Measurements from ENCODE around the gene RSPH6A.

RSPH6A gene

DNA sequence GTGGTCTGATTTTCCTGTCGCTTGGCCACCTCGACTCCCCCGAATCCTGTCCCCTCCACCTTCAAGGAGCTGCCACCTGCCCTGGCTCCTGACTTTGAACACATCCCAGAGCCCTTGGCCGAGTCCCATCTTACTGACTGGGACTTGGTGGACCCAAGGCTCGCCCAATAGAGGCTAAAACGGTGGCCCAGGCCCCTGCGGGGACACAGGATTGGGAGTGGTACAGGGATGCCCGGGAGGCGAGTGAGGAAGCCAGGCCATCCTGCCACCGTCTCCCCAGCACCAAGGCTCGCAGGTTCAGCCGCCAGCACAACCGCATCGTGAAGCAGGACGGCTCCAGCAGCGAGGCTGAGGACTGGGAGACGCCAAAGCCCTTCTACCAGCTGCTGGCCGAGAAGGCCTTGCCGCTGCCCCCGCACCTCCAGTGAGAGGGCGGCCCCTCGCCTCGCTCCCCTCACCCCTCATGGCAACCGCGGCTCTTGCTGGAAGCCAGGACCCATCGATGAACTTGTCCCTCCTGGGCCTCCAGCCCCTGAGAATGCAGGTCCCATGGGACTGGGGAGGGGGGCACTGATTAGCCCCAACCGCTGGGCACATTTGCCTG, 51.3 kb downstream of the RSPH6A start:
- H4K5ac ChIP-seq (ENCODE audit: low read length): no peak overlapping the region
- H3K4me3 ChIP-seq (ENCODE audit: low read length): no peak overlapping the region
- H3K79me2 ChIP-seq (ENCODE audit: control insufficient read depth, insufficient read depth, low read length): no peaks in the 10 kb centered on the region
- no peak overlapping the region for H3K9ac ChIP-seq (ENCODE audit: low read length)
- no peak overlapping the region for H2BK120ac ChIP-seq (ENCODE audit: low read depth, low read length)
- peaks cover 10% of the 10 kb centered on the region for H3K4me1 ChIP-seq (ENCODE audit: control insufficient read depth, low read depth, low read length)
- no peak overlapping the region for H2AK5ac ChIP-seq (ENCODE audit: low read length)
- H2BK5ac ChIP-seq (ENCODE audit: low read length): no peak overlapping the region
- H2BK15ac ChIP-seq (replicated peaks; ENCODE audit: low read depth): no peak overlapping the region
- no peak overlapping the region for H3K18ac ChIP-seq (ENCODE audit: low read length)
- no peak overlapping the region for H3K23ac ChIP-seq (ENCODE audit: low read length)
- H3K27me3 ChIP-seq (ENCODE audit: insufficient read depth, low read length, poor library complexity): no peaks in the 10 kb centered on the region
- WGBS (ENCODE audit: extremely low coverage, insufficient coverage, low lambda C conversion rate): no CpG with 5 or more reads among the region's 27 CpGs
- H3K56ac ChIP-seq (ENCODE audit: low read length): peak overlapping the region; percentile 70
- H3K36me3 ChIP-seq (ENCODE audit: control insufficient read depth, insufficient read depth, low read length): no peaks in the 10 kb centered on the region
- H3K27ac ChIP-seq (ENCODE audit: low read depth, low read length): no peak overlapping the region
- no peaks in the 10 kb centered on the region for H3K79me1 ChIP-seq (ENCODE audit: low read length)
- H3K4me2 ChIP-seq (ENCODE audit: low read length): no peak overlapping the region
- no peak overlapping the region for H3K4ac ChIP-seq (ENCODE audit: low read depth, low read length)
- DNase-seq: no peak
- no peak overlapping the region for H4K8ac ChIP-seq (ENCODE audit: low read depth, low read length)

GRCh38 chr19:45762870-45763631, 52.1 kb downstream of the RSPH6A start:
- H3K27ac ChIP-seq (ENCODE audit: low read depth, low read length): no peak overlapping the region
- H3K79me1 ChIP-seq (ENCODE audit: low read length): no peaks in the 10 kb centered on the region
- H3K27me3 ChIP-seq (ENCODE audit: insufficient read depth, low read length, poor library complexity): no peaks in the 10 kb centered on the region
- no peak overlapping the region for H3K4me3 ChIP-seq (ENCODE audit: low read length)
- H3K18ac ChIP-seq (ENCODE audit: low read length): no peak overlapping the region
- H4K8ac ChIP-seq (ENCODE audit: low read depth, low read length): no peak overlapping the region
- H2BK5ac ChIP-seq (ENCODE audit: low read length): no peak overlapping the region
- no peak overlapping the region for H3K4ac ChIP-seq (ENCODE audit: low read depth, low read length)
- no peak overlapping the region for H4K5ac ChIP-seq (ENCODE audit: low read length)
- H3K36me3 ChIP-seq (ENCODE audit: control insufficient read depth, insufficient read depth, low read length): no peaks in the 10 kb centered on the region
- no peaks in the 10 kb centered on the region for H3K79me2 ChIP-seq (ENCODE audit: control insufficient read depth, insufficient read depth, low read length)
- no peak overlapping the region for H3K4me2 ChIP-seq (ENCODE audit: low read length)
- no peak overlapping the region for H2BK120ac ChIP-seq (ENCODE audit: low read depth, low read length)
- H3K23ac ChIP-seq (ENCODE audit: low read length): no peak overlapping the region
- H3K4me1 ChIP-seq (ENCODE audit: control insufficient read depth, low read depth, low read length): peaks cover 10% of the 10 kb centered on the region
- DNase-seq: no peak
- no peak overlapping the region for H3K9ac ChIP-seq (ENCODE audit: low read length)
- H2AK5ac ChIP-seq (ENCODE audit: low read length): no peak overlapping the region
- no CpG with 5 or more reads among the region's 15 CpGs for WGBS (ENCODE audit: extremely low coverage, insufficient coverage, low lambda C conversion rate)
- no peak overlapping the region for H2BK15ac ChIP-seq (replicated peaks; ENCODE audit: low read depth)
- no peak overlapping the region for H3K56ac ChIP-seq (ENCODE audit: low read length)

GRCh38 chr19:45761714-45762113, 53.4 kb downstream of the RSPH6A start:
- Histone ChIP-seq H3K4me2 (ENCODE audit: low read length) (no peak overlapping the region), H3K56ac (ENCODE audit: low read length) (peak overlapping the region; percentile 62), H3K4ac (ENCODE audit: low read depth, low read length) (no peak overlapping the region), H3K27ac (ENCODE audit: low read depth, low read length) (no peak overlapping the region), H3K4me3 (ENCODE audit: low read length) (no peak overlapping the region), H2BK120ac (ENCODE audit: low read depth, low read length) (no peak overlapping the region), H2AK5ac (ENCODE audit: low read length) (no peak overlapping the region), H4K8ac (ENCODE audit: low read depth, low read length) (no peak overlapping the region), H2BK5ac (ENCODE audit: low read length) (peak overlapping the region; percentile 59), H3K9ac (ENCODE audit: low read length) (no peak overlapping the region), H3K79me1 (ENCODE audit: low read length) (no peaks in the 10 kb centered on the region), H3K18ac (ENCODE audit: low read length) (peak overlapping the region; percentile 3), H3K4me1 (ENCODE audit: control insufficient read depth, low read depth, low read length) (peaks cover 8% of the 10 kb centered on the region), H3K79me2 (ENCODE audit: control insufficient read depth, insufficient read depth, low read length) (no peaks in the 10 kb centered on the region), H3K23ac (ENCODE audit: low read length) (no peak overlapping the region), H4K5ac (ENCODE audit: low read length) (no peak overlapping the region), H2BK15ac (replicated peaks; ENCODE audit: low read depth) (no peak overlapping the region), H3K36me3 (ENCODE audit: control insufficient read depth, insufficient read depth, low read length) (no peaks in the 10 kb centered on the region), H3K27me3 (ENCODE audit: insufficient read depth, low read length, poor library complexity) (no peaks in the 10 kb centered on the region)
- peak; percentile 72 for DNase-seq
- no CpG with 5 or more reads among the region's 17 CpGs for WGBS (ENCODE audit: extremely low coverage, insufficient coverage, low lambda C conversion rate)

DNA sequence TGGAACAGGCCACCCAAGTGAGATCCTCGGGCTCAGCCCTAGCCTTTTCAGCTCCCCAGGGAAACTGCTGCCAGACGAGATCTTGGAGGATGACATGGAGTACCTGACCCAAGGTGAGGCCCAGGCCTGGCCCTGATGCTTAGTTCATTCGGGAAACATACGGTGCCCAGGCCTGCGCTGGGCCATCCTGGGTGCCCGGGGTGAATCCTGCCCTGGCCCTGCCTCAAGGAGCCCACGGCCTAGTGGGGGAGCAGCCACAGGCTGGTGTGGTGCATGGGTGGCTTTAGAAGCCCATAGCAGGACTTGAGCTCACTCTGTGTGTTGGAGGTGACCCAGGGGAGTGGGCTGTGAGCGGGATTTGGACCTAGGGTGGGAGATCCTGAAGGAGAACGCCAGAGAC, 56.2 kb downstream of the RSPH6A start:
- Histone ChIP-seq H3K27me3 (ENCODE audit: insufficient read depth, low read length, poor library complexity) (no peaks in the 10 kb centered on the region), H4K8ac (ENCODE audit: low read depth, low read length) (no peak overlapping the region), H3K56ac (ENCODE audit: low read length) (no peak overlapping the region), H3K23ac (ENCODE audit: low read length) (no peak overlapping the region), H3K36me3 (ENCODE audit: control insufficient read depth, insufficient read depth, low read length) (no peaks in the 10 kb centered on the region), H3K4me2 (ENCODE audit: low read length) (no peak overlapping the region), H3K79me2 (ENCODE audit: control insufficient read depth, insufficient read depth, low read length) (no peaks in the 10 kb centered on the region), H2AK5ac (ENCODE audit: low read length) (no peak overlapping the region), H3K18ac (ENCODE audit: low read length) (no peak overlapping the region), H3K4me3 (ENCODE audit: low read length) (no peak overlapping the region), H4K5ac (ENCODE audit: low read length) (no peak overlapping the region), H3K79me1 (ENCODE audit: low read length) (no peaks in the 10 kb centered on the region), H2BK5ac (ENCODE audit: low read length) (no peak overlapping the region), H3K27ac (ENCODE audit: low read depth, low read length) (no peak overlapping the region), H2BK120ac (ENCODE audit: low read depth, low read length) (no peak overlapping the region), H3K4ac (ENCODE audit: low read depth, low read length) (no peak overlapping the region), H3K4me1 (ENCODE audit: control insufficient read depth, low read depth, low read length) (peaks cover 2% of the 10 kb centered on the region), H2BK15ac (replicated peaks; ENCODE audit: low read depth) (no peak overlapping the region), H3K9ac (ENCODE audit: low read length) (no peak overlapping the region)
- no peak for DNase-seq
- no CpG with 5 or more reads among the region's 9 CpGs for WGBS (ENCODE audit: extremely low coverage, insufficient coverage, low lambda C conversion rate)

GRCh38 chr19:45757695-45758094, 57.4 kb downstream of the RSPH6A start:
- DNase-seq: no peak
- Histone ChIP-seq H3K4ac (ENCODE audit: low read depth, low read length) (no peak overlapping the region), H4K5ac (ENCODE audit: low read length) (no peak overlapping the region), H3K4me2 (ENCODE audit: low read length) (no peak overlapping the region), H3K4me1 (ENCODE audit: control insufficient read depth, low read depth, low read length) (peaks cover 2% of the 10 kb centered on the region), H3K9ac (ENCODE audit: low read length) (no peak overlapping the region), H2BK15ac (replicated peaks; ENCODE audit: low read depth) (no peak overlapping the region), H3K27me3 (ENCODE audit: insufficient read depth, low read length, poor library complexity) (no peaks in the 10 kb centered on the region), H3K23ac (ENCODE audit: low read length) (no peak overlapping the region), H3K36me3 (ENCODE audit: control insufficient read depth, insufficient read depth, low read length) (no peaks in the 10 kb centered on the region), H3K27ac (ENCODE audit: low read depth, low read length) (no peak overlapping the region), H3K18ac (ENCODE audit: low read length) (no peak overlapping the region), H2BK120ac (ENCODE audit: low read depth, low read length) (no peak overlapping the region), H4K8ac (ENCODE audit: low read depth, low read length) (no peak overlapping the region), H2BK5ac (ENCODE audit: low read length) (no peak overlapping the region), H2AK5ac (ENCODE audit: low read length) (no peak overlapping the region), H3K79me2 (ENCODE audit: control insufficient read depth, insufficient read depth, low read length) (no peaks in the 10 kb centered on the region), H3K4me3 (ENCODE audit: low read length) (no peak overlapping the region), H3K79me1 (ENCODE audit: low read length) (no peaks in the 10 kb centered on the region), H3K56ac (ENCODE audit: low read length) (no peak overlapping the region)
- WGBS (ENCODE audit: extremely low coverage, insufficient coverage, low lambda C conversion rate): no CpG with 5 or more reads among the region's 9 CpGs

Data from mesendoderm (in vitro differentiated cells).